Hepatocyte (in vitro differentiated cells): ENCODE measurements around the gene DLG2. TPM values are rescaled to one million over a fixed set of nuclear protein-coding genes. Genes with fewer than 3 reads are reported as not detected.

Experiments used
- DNase-seq: peaks from one replicate; pipeline ENCODE4 v3.0.0-alpha.2; 2016; ENCODE audit warnings: low spot score
- H2AFZ ChIP-seq: fragments of 200-600 bp; sonication (generic); 2 replicates; pipeline ENCODE4 v1.6.0; 2016; ENCODE audit warnings: antibody characterized with exemption, mild to moderate bottlenecking
- H3K27ac ChIP-seq: fragments of 200-600 bp; sonication (generic); 2 replicates; pipeline ENCODE4 v1.5.1; 2016; ENCODE audit warnings: mild to moderate bottlenecking
- H3K27me3 ChIP-seq: fragments of 200-600 bp; sonication (generic); 2 replicates; pipeline ENCODE4 v1.6.1; 2016
- H3K36me3 ChIP-seq: fragments of 200-600 bp; sonication (generic); replicated peaks from 2 replicates; pipeline ENCODE4 v1.5.1; 2016; ENCODE audit warnings: low read depth; ENCODE audit not compliant: insufficient read depth
- H3K4me1 ChIP-seq: fragments of 200-600 bp; sonication (generic); 2 replicates; pipeline ENCODE4 v1.5.1; 2016; ENCODE audit warnings: mild to moderate bottlenecking, moderate library complexity; ENCODE audit not compliant: insufficient read depth
- H3K4me2 ChIP-seq: fragments of 200-600 bp; sonication (generic); 2 replicates; pipeline ENCODE4 v1.6.0; 2016
- H3K4me3 ChIP-seq: fragments of 200-600 bp; sonication (generic); 2 replicates; pipeline ENCODE4 v1.5.1; 2016; ENCODE audit warnings: mild to moderate bottlenecking
- H3K79me2 ChIP-seq: fragments of 200-600 bp; sonication (generic); 2 replicates; pipeline ENCODE4 v1.6.0; 2017; ENCODE audit warnings: mild to moderate bottlenecking
- H3K9me2 ChIP-seq: fragments of 200-600 bp; sonication (generic); replicated peaks from 2 replicates; pipeline ENCODE4 v1.6.0; 2017; ENCODE audit warnings: mild to moderate bottlenecking; ENCODE audit not compliant: insufficient read depth
- H3K9me3 ChIP-seq: fragments of 200-600 bp; sonication (generic); 2 replicates; pipeline ENCODE4 v1.5.1; 2016; ENCODE audit warnings: low read depth, mild to moderate bottlenecking
- H4K20me1 ChIP-seq: fragments of 200-600 bp; sonication (generic); 2 replicates; pipeline ENCODE4 v1.6.0; 2016; ENCODE audit warnings: mild to moderate bottlenecking; ENCODE audit not compliant: insufficient read depth, poor library complexity, severe bottlenecking
- CTCF ChIP-seq: fragments of 200-600 bp; sonication (generic); IDR thresholded peaks from 2 replicates; pipeline ENCODE4 v1.5.1; 2016; ENCODE audit warnings: antibody characterized with exemption, mild to moderate bottlenecking; ENCODE audit not compliant: poor library complexity
- EZH2 ChIP-seq: fragments of 200-600 bp; sonication (generic); IDR thresholded peaks from 2 replicates; pipeline ENCODE4 v1.6.1; 2016; ENCODE audit warnings: antibody characterized with exemption, mild to moderate bottlenecking, borderline replicate concordance
- EZH2phosphoT487 ChIP-seq: fragments of 200-600 bp; sonication (generic); IDR thresholded peaks from one replicate; pipeline ENCODE4 v1.6.1; 2018; ENCODE audit warnings: antibody characterized with exemption, mild to moderate bottlenecking, low read depth, moderate library complexity; ENCODE audit not compliant: unreplicated experiment, severe bottlenecking
- WGBS: methylation state at CpG from one replicate; pipeline ENCODE4 v1.1.6; 2016; ENCODE audit warnings: low lambda C conversion rate; ENCODE audit errors: missing lambda C conversion rate; 5-methylcytosine and 5-hydroxymethylcytosine counted together
- polyA plus RNA-seq: library from polyadenylated mRNA; unstranded; fragments of >200 nt; fragmentation: Nextera tagmentation; extraction: Ambion mirVana; gene quantifications from 2 replicates; pipeline ENCODE4 v1.2.1, GENCODE V29; 2016
- total RNA-seq: library from RNA; depleted of rRNA; stranded (reverse); fragments of >200 nt; gene quantifications from 2 replicates; pipeline ENCODE4 v1.2.3, GENCODE V29; 2014

The DLG2 gene
- total and polyA plus RNA-seq, 2 experiments from 2014 or later = 2.6 to 6.8 TPM

- no peak overlapping the region for H3K27ac ChIP-seq
- H3K9me2 ChIP-seq = no peaks in the 10 kb centered on the region
- no peak overlapping the region for H3K4me2 ChIP-seq
- no peaks in the 10 kb centered on the region for H3K79me2 ChIP-seq
- H2AFZ ChIP-seq = no peak overlapping the region
- no peaks in the 10 kb centered on the region for H3K27me3 ChIP-seq
- no peaks in the 10 kb centered on the region for H3K4me1 ChIP-seq
- TF ChIP-seq CTCF (no peak), EZH2phosphoT487 (no peak), EZH2 (no peak)
- H3K36me3 ChIP-seq = no peaks in the 10 kb centered on the region
- no peaks in the 10 kb centered on the region for H3K9me3 ChIP-seq
- no peak overlapping the region for H3K4me3 ChIP-seq
- no peak for DNase-seq
- H4K20me1 ChIP-seq = no peaks in the 10 kb centered on the region
These were observed 1490.2 kb downstream of the DLG2 start for GRCh38 chr11:84136926-84137325.

DNA sequence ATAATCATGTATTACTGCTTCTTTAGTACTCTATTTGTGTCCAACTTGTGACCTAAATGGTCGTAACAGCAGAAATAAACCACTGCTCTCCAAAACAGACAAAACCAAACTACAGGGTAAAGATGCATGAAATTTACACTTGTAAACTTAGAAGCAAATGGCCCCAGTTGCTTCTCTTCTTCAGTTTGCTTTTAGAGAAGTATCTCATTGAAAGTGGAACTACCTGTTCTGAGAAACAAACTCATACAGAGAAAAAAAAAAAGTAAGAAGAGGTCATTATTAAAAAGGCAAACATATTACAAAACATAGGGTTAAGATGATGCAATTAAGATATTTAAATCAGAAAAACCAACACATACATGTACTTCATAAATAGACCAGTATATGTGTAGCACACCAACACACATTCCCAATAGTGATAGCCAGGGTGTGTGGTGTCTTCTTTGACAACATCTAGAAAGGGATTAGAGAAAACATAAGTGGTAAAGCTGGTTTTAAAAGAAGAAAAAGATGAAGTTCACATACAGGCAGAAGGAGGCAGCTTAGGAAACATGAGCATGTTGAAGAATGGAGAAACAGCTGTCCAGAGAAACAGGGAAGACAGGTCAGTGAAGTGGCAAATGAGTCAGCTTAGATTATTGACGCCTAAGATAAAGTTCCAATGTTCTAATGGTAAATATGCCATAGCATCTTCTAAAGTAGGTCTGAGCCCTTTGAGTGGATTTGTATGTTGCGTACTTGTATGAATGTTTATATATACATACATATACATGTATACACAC lies 1496.3 kb downstream of the DLG2 start:
- no peaks in the 10 kb centered on the region for H4K20me1 ChIP-seq
- no peaks in the 10 kb centered on the region for H3K36me3 ChIP-seq
- no peaks in the 10 kb centered on the region for H3K9me2 ChIP-seq
- H3K4me1 ChIP-seq = no peaks in the 10 kb centered on the region
- 84% methylated on average over 3 of the region's 3 CpGs for WGBS
- H3K27me3 ChIP-seq = no peaks in the 10 kb centered on the region
- H3K27ac ChIP-seq = no peak overlapping the region
- H3K79me2 ChIP-seq = no peaks in the 10 kb centered on the region
- no peaks in the 10 kb centered on the region for H3K9me3 ChIP-seq
- no peak for DNase-seq
- TF ChIP-seq EZH2phosphoT487 (no peak), EZH2 (no peak), CTCF (no peak)
- H3K4me2 ChIP-seq = no peak overlapping the region
- no peak overlapping the region for H2AFZ ChIP-seq
- no peak overlapping the region for H3K4me3 ChIP-seq

DNA sequence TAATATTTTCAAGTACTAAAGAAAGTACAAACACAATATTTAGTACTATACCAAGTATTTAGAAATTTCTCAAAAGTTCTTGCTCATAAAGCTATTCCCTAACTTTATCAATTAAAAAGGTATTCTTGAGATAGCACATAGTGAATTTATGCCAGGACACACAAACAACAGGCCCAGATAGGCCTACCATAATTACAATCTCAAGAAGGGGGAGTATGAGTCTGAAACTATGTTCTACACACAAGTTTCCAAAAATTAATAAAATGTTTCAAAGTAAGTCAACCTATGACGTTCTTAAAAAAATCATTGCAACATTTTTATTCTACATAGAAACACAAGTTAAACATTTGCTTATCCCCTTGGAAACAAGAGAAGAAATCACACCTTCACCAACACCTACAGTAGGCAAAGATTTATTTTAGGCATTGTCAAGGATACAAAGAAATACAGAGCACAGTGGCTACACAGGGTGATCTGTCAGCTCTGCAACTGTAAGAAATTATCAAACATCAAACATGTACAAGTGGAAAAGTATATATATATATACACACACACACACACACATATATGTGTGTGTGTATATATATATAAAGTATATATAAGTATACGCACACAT lies 1497.1 kb downstream of the DLG2 start:
- H3K79me2 ChIP-seq = no peaks in the 10 kb centered on the region
- TF ChIP-seq EZH2 = no peak
- TF ChIP-seq CTCF = no peak
- no peak for TF ChIP-seq EZH2phosphoT487
- DNase-seq = no peak
- no peak overlapping the region for H3K4me2 ChIP-seq
- no peaks in the 10 kb centered on the region for H3K36me3 ChIP-seq
- no peak overlapping the region for H3K27ac ChIP-seq
- 92% methylated on average over 2 of the region's 2 CpGs for WGBS
- H4K20me1 ChIP-seq = no peaks in the 10 kb centered on the region
- H3K4me1 ChIP-seq = no peaks in the 10 kb centered on the region
- H3K4me3 ChIP-seq = no peak overlapping the region
- H3K9me2 ChIP-seq = no peaks in the 10 kb centered on the region
- H2AFZ ChIP-seq = no peak overlapping the region
- no peaks in the 10 kb centered on the region for H3K27me3 ChIP-seq
- no peaks in the 10 kb centered on the region for H3K9me3 ChIP-seq
